Spleen (tissue), 11 donors: ENCODE measurements around the gene MPPED2. TPM values are rescaled to one million over a fixed set of nuclear protein-coding genes. Genes with fewer than 3 reads are reported as not detected.
"Not testable (repeated sequence)": the region's sequence is repeated elsewhere in the genome, so short reads cannot be mapped to it uniquely, and the experiment has no call there.

ENCODE experiments used
- DNase-seq: peaks from one replicate; pipeline ENCODE4 v3.0.0-alpha.2; 2020
- H3K27ac ChIP-seq, 8 donors: fragments of 200-600 bp; sonication (generic) in 7 of 8; 1 replicate in 4 of 8; 2 replicates in 4 of 8; pipeline versions ENCODE4 v1.5.0 to v1.8.0; 2016 to 2021; ENCODE audit warnings: inconsistent platforms in 4 of 8, mild to moderate bottlenecking in 4 of 8, moderate library complexity in 1 of 8
- H3K27me3 ChIP-seq, 7 donors: fragments of 200-600 bp; sonication (generic) in 6 of 7; replicated peaks in 1 of 7; 1 replicate in 4 of 7; 2 replicates in 3 of 7; pipeline versions ENCODE4 v1.5.0 to v1.8.0; 2016 to 2021; ENCODE audit warnings: inconsistent platforms in 3 of 7, mild to moderate bottlenecking in 1 of 7
- H3K36me3 ChIP-seq, 6 donors: fragments of 200-600 bp; sonication (generic) in 5 of 6; 1 replicate in 4 of 6; 2 replicates in 2 of 6; pipeline versions ENCODE4 v1.5.0 to v1.8.0; 2016 to 2021; ENCODE audit warnings: inconsistent platforms in 2 of 6
- H3K4me1 ChIP-seq, 6 donors: fragments of 200-600 bp; sonication (generic) in 5 of 6; 1 replicate in 3 of 6; 2 replicates in 3 of 6; pipeline versions ENCODE4 v1.5.0 to v1.8.0; 2016 to 2021; ENCODE audit warnings: inconsistent platforms in 3 of 6
- H3K4me3 ChIP-seq, 8 donors: fragments of 200-600 bp; sonication (generic) in 7 of 8; 1 replicate in 4 of 8; 2 replicates in 4 of 8; pipeline versions ENCODE4 v1.5.0 to v1.8.0; 2016 to 2021; ENCODE audit warnings: inconsistent platforms in 4 of 8, mild to moderate bottlenecking in 4 of 8, moderate library complexity in 2 of 8
- H3K9me3 ChIP-seq, 8 donors: fragments of 200-600 bp; sonication (generic) in 7 of 8; 1 replicate in 4 of 8; 2 replicates in 4 of 8; pipeline versions ENCODE4 v1.5.0 to v1.8.0; 2016 to 2021; ENCODE audit warnings: inconsistent platforms in 4 of 8
- CTCF ChIP-seq, 11 experiments: fragments of 200-600 bp in 7 of 11; fragments of 450-650 bp in 4 of 11; sonication (generic) in 4 of 11; IDR thresholded peaks in 8 of 11; conservative IDR thresholded peaks in 3 of 11; 1 replicate in 7 of 11; 2 replicates in 4 of 11; pipeline versions ENCODE4 v1.4.0 to v1.8.0; 2016 to 2021; ENCODE audit warnings: antibody characterized with exemption in 11 of 11, inconsistent platforms in 4 of 11, mild to moderate bottlenecking in 1 of 11
- POLR2A ChIP-seq, 3 donors: fragments of 450-650 bp; IDR thresholded peaks; one replicate each; pipeline ENCODE4 v1.5.1; 2017; ENCODE audit warnings: antibody characterized with exemption in 3 of 3, mild to moderate bottlenecking in 1 of 3
- POLR2AphosphoS5 ChIP-seq, 3 donors: sonication (generic); formaldehyde crosslinking; IDR thresholded peaks; one replicate each; pipeline ENCODE4 v1.5.1; 2017; ENCODE audit warnings: antibody characterized with exemption in 3 of 3
- WGBS, 5 donors: extraction: QIAGEN DNeasy Blood & Tissue Kit in 3 of 5; methylation state at CpG; one replicate each; pipeline versions ENCODE4 v1.1.5 to v1.1.7; 2013 to 2018; 5-methylcytosine and 5-hydroxymethylcytosine counted together
- intact Hi-C: fragments of 100-400 bp; cut with DNase I; formaldehyde crosslinking; loops from one replicate; pipeline ENCODE4 v1.15.0; 2023; ENCODE audit warnings: low total_unique reads
- polyA plus RNA-seq, 3 donors: library from polyadenylated mRNA; stranded (reverse); fragments of 200-250 nt; gene quantifications; one replicate each; pipeline ENCODE4 v1.2.1, GENCODE V29; 2013
- total RNA-seq, 7 donors: library from RNA; depleted of rRNA in 3 of 7; stranded (reverse); fragments of >200 nt in 3 of 7; fragmentation: NEBNext Ultra II Directional in 4 of 7; extraction: Animal tissue kit (Norgen Biotek cat#: 25700) in 4 of 7; gene quantifications; one replicate each; pipeline versions ENCODE4 v1.1.0 to v1.2.1, GENCODE V29; 2016 to 2021
- donor health status: healthy with polysubstance abuse.
- donor health status: DM: no; HTN: no; CAD: no; lungs with moderate emphysema.
- donor health status: DM: no; HTN: no; CAD: no.
- donor health status: Bipolar disorder and iron deficiency.
- donor health status: healthy.
- donor health status: DM: no; HTN: no; CAD: no.
- donor health status: DM: yes; HTN: yes; CAD: no.

Gene MPPED2
- total and polyA plus RNA-seq, 10 donors = 0.72 to 14.6 (median 5.2) TPM

DNA sequence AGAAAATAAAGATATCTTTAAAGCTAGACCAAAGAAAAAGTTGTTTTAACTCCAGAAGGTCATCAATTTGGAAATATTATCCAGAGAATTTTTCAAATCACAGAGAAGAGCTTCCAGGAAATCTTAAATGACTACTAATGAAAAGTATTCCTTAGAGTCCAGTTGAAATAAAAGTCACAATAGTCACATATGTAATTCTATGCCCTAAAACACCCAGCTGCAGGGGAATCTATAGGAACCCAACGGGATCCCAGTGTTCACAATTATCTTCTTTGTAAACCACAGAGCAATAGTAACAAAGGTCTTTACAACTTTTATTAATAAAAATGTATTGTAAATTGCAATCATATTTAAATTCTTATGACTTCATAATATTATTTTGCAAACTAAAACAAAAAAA, 27.1 kb downstream of the MPPED2 start:
- Histone ChIP-seq H3K36me3 (no peaks in the 10 kb centered on the region), H3K9me3 (no peaks in the 10 kb centered on the region), H3K27ac (no peak overlapping the region), H3K4me3 (no peak overlapping the region), H3K4me1 (peaks cover 0 to 9% (median 0%) of the 10 kb centered on the region in 6 donors), H3K27me3 (no peaks in the 10 kb centered on the region)
- TF ChIP-seq POLR2AphosphoS5 (IDR thresholded peaks at IDR 0.05) (no peak), CTCF (IDR thresholded peaks at IDR 0.05 in 8 of 11, conservative IDR thresholded peaks at IDR 0.05 in 3 of 11) (no peak), POLR2A (IDR thresholded peaks at IDR 0.05) (no peak)
- WGBS, 5 donors = 82 to 92% (median 85%) methylated on average over 1 of the region's 1 CpG
- no peak for DNase-seq
- intact Hi-C loops = no loop called here

- intact Hi-C loops, H3K4me1 ChIP-seq, DNase-seq, H3K36me3 ChIP-seq, H3K27ac ChIP-seq, H3K27me3 ChIP-seq, H3K9me3 ChIP-seq, H3K4me3 ChIP-seq: not testable (repeated sequence)
- 86 to 96% (median 92%) methylated on average over 6 of the region's 6 CpGs for WGBS, 5 donors
Measured at GRCh38 chr11:30554587-30554986, 31.6 kb downstream of the MPPED2 start.

GRCh38 chr11:30553521-30554110, 32.5 kb downstream of the MPPED2 start:
- Histone ChIP-seq H3K27ac (no peak overlapping the region), H3K4me3 (no peak overlapping the region), H3K36me3 (no peaks in the 10 kb centered on the region), H3K27me3 (no peaks in the 10 kb centered on the region), H3K4me1 (no peaks in the 10 kb centered on the region), H3K9me3 (no peaks in the 10 kb centered on the region)
- 50 to 67% (median 57%) methylated on average over 3 of the region's 3 CpGs for WGBS, 5 donors
- TF ChIP-seq POLR2AphosphoS5 (IDR thresholded peaks at IDR 0.05) (no peak), POLR2A (IDR thresholded peaks at IDR 0.05) (no peak), CTCF (IDR thresholded peaks at IDR 0.05 in 8 of 11, conservative IDR thresholded peaks at IDR 0.05 in 3 of 11) (no peak)
- no peak for DNase-seq
- intact Hi-C loops = no loop called here

GRCh38 chr11:30552839-30553238, 33.3 kb downstream of the MPPED2 start:
- Histone ChIP-seq H3K27me3 (no peaks in the 10 kb centered on the region), H3K9me3 (no peaks in the 10 kb centered on the region), H3K4me3 (no peak overlapping the region), H3K27ac (no peak overlapping the region), H3K36me3 (no peaks in the 10 kb centered on the region), H3K4me1 (no peaks in the 10 kb centered on the region)
- no peak for DNase-seq
- 86 to 94% (median 89%) methylated on average over 5 of the region's 5 CpGs for WGBS, 5 donors
- intact Hi-C loops = no loop called here
- TF ChIP-seq POLR2A (IDR thresholded peaks at IDR 0.05) = no peak
- TF ChIP-seq POLR2AphosphoS5 (IDR thresholded peaks at IDR 0.05) = no peak
- no peak for TF ChIP-seq CTCF (IDR thresholded peaks at IDR 0.05 in 8 of 11, conservative IDR thresholded peaks at IDR 0.05 in 3 of 11)
